ENCODE data around the gene RPS6KA1. TPM values are rescaled to one million over a fixed set of nuclear protein-coding genes. Genes with fewer than 3 reads are reported as not detected.

The RPS6KA1 gene
- total RNA-seq, 4 donors from 2014 or later = 34.1 to 72.6 (median 38.2) TPM

DNA sequence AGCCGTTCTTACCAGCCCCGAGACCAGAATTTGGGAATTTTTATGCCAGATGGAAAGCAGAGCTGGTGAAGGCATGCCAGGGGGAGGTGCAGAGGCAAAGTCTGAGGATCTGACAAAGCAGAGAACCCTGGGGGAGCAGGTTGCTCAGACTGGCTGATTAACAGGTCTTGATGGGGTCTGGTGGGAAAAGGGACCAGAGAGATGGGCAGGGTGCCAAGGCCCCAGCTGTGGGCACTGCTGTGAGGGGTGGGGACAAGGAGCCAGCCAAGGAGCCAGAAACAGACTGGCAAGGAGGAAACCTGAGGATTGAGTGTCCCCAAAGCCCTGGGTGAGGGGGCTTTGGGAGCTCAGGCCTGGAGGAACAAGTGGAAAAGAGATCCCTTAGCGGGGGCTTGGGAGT lies 21.4 kb downstream of the RPS6KA1 start:
- no peak for DNase-seq (ENCODE audit: low spot score in 2 of 2)

DNA sequence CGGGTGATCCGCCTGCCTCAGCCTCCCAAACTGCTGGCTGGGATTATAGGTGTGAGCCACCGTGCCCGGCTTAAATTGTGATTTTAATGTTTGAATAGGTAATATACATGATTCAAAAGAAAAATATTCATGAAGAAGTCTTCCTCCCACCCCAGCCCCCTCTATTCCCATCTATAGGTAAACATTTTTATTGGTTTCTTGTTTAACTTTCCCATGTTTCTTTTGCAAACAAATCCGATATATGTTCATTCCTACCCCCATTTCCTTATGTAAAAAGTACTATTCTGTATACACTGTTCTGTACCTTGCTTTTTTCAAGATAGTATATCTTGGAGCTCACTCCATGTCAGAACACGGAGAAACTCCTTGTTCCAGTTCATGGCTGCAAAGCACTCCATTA lies 23.2 kb downstream of the RPS6KA1 start:
- intact Hi-C loops (cut with DNase I; ENCODE audit: low total_unique reads) = no loop called here
- no peak for DNase-seq (ENCODE audit: low spot score in 2 of 2)
- H3K4me3 ChIP-seq (ENCODE audit: low read depth, poor library complexity, severe bottlenecking) = no peak overlapping the region
- TF ChIP-seq, protein P1, sequence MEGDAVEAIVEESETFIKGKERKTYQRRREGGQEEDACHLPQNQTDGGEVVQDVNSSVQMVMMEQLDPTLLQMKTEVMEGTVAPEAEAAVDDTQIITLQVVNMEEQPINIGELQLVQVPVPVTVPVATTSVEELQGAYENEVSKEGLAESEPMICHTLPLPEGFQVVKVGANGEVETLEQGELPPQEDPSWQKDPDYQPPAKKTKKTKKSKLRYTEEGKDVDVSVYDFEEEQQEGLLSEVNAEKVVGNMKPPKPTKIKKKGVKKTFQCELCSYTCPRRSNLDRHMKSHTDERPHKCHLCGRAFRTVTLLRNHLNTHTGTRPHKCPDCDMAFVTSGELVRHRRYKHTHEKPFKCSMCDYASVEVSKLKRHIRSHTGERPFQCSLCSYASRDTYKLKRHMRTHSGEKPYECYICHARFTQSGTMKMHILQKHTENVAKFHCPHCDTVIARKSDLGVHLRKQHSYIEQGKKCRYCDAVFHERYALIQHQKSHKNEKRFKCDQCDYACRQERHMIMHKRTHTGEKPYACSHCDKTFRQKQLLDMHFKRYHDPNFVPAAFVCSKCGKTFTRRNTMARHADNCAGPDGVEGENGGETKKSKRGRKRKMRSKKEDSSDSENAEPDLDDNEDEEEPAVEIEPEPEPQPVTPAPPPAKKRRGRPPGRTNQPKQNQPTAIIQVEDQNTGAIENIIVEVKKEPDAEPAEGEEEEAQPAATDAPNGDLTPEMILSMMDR (IDR thresholded peaks at IDR 0.05) = no peak
- TF ChIP-seq POLR2A (IDR thresholded peaks at IDR 0.05) = no peak
- WGBS, 2 donors = 93 to 95% methylated on average over 6 of the region's 6 CpGs

More for the DNA sequence above, 21.4 kb downstream of the RPS6KA1 start:
- WGBS, 2 donors = 93 to 96% methylated on average over 3 of the region's 3 CpGs
- no peak overlapping the region for H3K4me3 ChIP-seq (ENCODE audit: low read depth, poor library complexity, severe bottlenecking)
- no peak for TF ChIP-seq POLR2A (IDR thresholded peaks at IDR 0.05)
- TF ChIP-seq, protein P1 (IDR thresholded peaks at IDR 0.05) = no peak
- intact Hi-C loops (cut with DNase I; ENCODE audit: low total_unique reads) = no loop called here

GRCh38 chr1:26553942-26554682 lies 24.6 kb downstream of the RPS6KA1 start:
- DNase-seq (ENCODE audit: low spot score in 2 of 2) = no peak
- TF ChIP-seq POLR2A (IDR thresholded peaks at IDR 0.05) = no peak
- TF ChIP-seq, protein P1 (IDR thresholded peaks at IDR 0.05) = no peak
- no peak overlapping the region for H3K4me3 ChIP-seq (ENCODE audit: low read depth, poor library complexity, severe bottlenecking)
- 78 to 79% methylated on average over 9 to 12 of the region's 14 CpGs for WGBS, 2 donors
- intact Hi-C loops (cut with DNase I; ENCODE audit: low total_unique reads) = no loop called here

DNA sequence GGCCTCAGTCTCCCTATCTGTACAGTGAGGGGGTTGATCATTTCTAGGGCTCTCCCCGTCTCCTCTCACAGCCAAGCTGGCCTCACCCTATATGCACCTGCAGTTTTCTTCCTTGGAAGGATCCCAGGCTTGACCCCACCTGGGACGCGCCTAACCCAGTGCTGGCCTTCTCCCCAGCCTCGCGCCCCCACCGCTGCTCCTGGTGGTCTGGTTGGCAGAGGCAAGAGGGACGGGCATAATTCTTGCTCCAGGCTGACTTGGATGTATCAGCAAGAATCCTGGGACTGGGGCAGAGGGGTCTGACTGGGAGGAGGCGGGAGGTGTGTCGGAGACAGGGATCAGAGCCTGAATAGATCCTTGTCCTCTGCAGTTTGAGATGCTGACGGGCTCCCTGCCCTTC lies 25.2 kb downstream of the RPS6KA1 start:
- no peak for TF ChIP-seq POLR2A (IDR thresholded peaks at IDR 0.05)
- TF ChIP-seq, protein P1 (IDR thresholded peaks at IDR 0.05) = no peak
- intact Hi-C loops (cut with DNase I; ENCODE audit: low total_unique reads) = no loop called here
- 87 to 90% methylated on average over 10 of the region's 10 CpGs for WGBS, 2 donors
- DNase-seq (ENCODE audit: low spot score in 2 of 2) = no peak
- H3K4me3 ChIP-seq (ENCODE audit: low read depth, poor library complexity, severe bottlenecking) = no peak overlapping the region

- DNase-seq (ENCODE audit: low spot score in 2 of 2) = no peak
- 52 to 69% methylated on average over 3 to 11 of the region's 11 CpGs for WGBS, 2 donors
- TF ChIP-seq, protein P1 (IDR thresholded peaks at IDR 0.05) = no peak
- no peak for TF ChIP-seq POLR2A (IDR thresholded peaks at IDR 0.05)
Observed at GRCh38 chr1:26555550-26555981, 26.0 kb downstream of the RPS6KA1 start.

DNA sequence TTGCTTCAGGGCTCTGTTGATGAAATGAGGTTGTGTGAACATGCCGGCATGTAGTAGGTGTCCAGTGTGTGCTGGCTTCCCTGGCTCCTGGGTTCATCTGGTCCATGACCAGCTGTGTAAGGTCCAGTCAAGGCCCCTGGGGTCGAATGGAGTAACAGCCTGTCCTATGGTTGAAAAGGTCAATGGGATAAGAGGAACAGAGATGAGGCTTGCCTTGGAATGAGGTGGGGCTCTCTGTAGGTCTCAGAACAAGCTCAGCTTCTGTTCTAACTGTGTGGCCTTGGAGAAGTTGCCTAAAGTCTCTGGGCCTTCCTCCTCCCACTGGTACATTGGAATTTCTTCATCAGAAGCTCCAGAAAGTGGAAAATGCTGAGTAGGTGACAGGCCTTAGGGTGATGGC lies 26.6 kb downstream of the RPS6KA1 start:
- no peak for DNase-seq (ENCODE audit: low spot score in 2 of 2)
- TF ChIP-seq, protein P1 (IDR thresholded peaks at IDR 0.05) = no peak
- no peak for TF ChIP-seq POLR2A (IDR thresholded peaks at IDR 0.05)
- intact Hi-C loops (cut with DNase I; ENCODE audit: low total_unique reads) = no loop called here
- H3K4me3 ChIP-seq (ENCODE audit: low read depth, poor library complexity, severe bottlenecking) = no peak overlapping the region
- 60 to 87% methylated on average over 2 of the region's 2 CpGs for WGBS, 2 donors

More at GRCh38 chr1:26555550-26555981, 26.0 kb downstream of the RPS6KA1 start:
- intact Hi-C loops (cut with DNase I; ENCODE audit: low total_unique reads) = no loop called here
- no peak overlapping the region for H3K4me3 ChIP-seq (ENCODE audit: low read depth, poor library complexity, severe bottlenecking)
